Type B pancreatic cell (in vitro differentiated cells): ENCODE data around the gene RPS10. TPM values are rescaled to one million over a fixed set of nuclear protein-coding genes. Genes with fewer than 3 reads are reported as not detected.

ENCODE experiments used
- DNase-seq: peaks from one replicate; pipeline ENCODE4 v3.0.0; 2021; ENCODE audit warnings: mixed read lengths; ENCODE audit not compliant: unreplicated experiment; ENCODE audit errors: extremely low spot score
- H3K27ac Mint-ChIP-seq: 2 replicates; pipeline ENCODE4 v1.8.0; 2021; ENCODE audit warnings: mild to moderate bottlenecking, mixed read lengths
- H3K27me3 Mint-ChIP-seq: 2 replicates; pipeline ENCODE4 v1.8.0; 2021; ENCODE audit warnings: mixed read lengths
- H3K36me3 Mint-ChIP-seq: 2 replicates; pipeline ENCODE4 v1.8.0; 2021; ENCODE audit warnings: mixed read lengths
- H3K4me1 Mint-ChIP-seq: one replicate; pipeline ENCODE4 v1.8.0; 2021; ENCODE audit warnings: mixed read lengths; ENCODE audit not compliant: unreplicated experiment
- H3K4me3 Mint-ChIP-seq: 2 replicates; pipeline ENCODE4 v1.8.0; 2021; ENCODE audit warnings: mild to moderate bottlenecking, mixed read lengths
- H3K9me3 Mint-ChIP-seq: 2 replicates; pipeline ENCODE4 v1.8.0; 2021; ENCODE audit warnings: mixed read lengths
- total RNA-seq: library from RNA; stranded (reverse); gene quantifications from 2 replicates; pipeline ENCODE4 v1.2.1, GENCODE V29; 2021; ENCODE audit warnings: low replicate concordance
- TF ChIP-seq, protein P1 (sequence below): fragments of 200-600 bp; sonication (generic); conservative IDR thresholded peaks from 2 replicates; pipeline ENCODE4 v1.5.0; 2021; ENCODE audit warnings: antibody characterized with exemption, mild to moderate bottlenecking

Gene RPS10
- total RNA-seq, 1 donor from 2014 or later = 1,590 TPM

DNA sequence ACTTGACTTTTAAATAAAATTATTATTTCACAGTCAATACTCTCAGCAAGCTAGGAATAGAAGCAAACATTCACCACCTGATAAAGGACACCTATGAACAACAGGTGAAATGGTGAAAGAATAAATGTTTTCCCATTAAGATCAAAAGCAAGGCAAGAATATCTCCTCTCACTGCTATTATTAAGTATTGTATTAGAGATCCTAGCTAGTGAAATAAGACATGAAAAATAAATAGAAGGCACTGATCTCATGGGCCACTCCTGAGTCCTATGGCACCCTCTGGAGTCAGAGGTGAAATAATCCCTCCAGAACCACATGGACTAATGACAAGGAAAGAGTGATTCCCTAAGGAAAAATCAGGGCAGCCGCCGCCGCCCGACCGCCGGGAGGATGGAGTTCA, 29.4 kb downstream of the RPS10 start:
- TF ChIP-seq, protein P1, sequence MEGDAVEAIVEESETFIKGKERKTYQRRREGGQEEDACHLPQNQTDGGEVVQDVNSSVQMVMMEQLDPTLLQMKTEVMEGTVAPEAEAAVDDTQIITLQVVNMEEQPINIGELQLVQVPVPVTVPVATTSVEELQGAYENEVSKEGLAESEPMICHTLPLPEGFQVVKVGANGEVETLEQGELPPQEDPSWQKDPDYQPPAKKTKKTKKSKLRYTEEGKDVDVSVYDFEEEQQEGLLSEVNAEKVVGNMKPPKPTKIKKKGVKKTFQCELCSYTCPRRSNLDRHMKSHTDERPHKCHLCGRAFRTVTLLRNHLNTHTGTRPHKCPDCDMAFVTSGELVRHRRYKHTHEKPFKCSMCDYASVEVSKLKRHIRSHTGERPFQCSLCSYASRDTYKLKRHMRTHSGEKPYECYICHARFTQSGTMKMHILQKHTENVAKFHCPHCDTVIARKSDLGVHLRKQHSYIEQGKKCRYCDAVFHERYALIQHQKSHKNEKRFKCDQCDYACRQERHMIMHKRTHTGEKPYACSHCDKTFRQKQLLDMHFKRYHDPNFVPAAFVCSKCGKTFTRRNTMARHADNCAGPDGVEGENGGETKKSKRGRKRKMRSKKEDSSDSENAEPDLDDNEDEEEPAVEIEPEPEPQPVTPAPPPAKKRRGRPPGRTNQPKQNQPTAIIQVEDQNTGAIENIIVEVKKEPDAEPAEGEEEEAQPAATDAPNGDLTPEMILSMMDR = no peak
- H3K27ac Mint-ChIP-seq = no peak overlapping the region
- no peaks in the 10 kb centered on the region for H3K27me3 Mint-ChIP-seq
- DNase-seq = no peak
- H3K9me3 Mint-ChIP-seq = no peaks in the 10 kb centered on the region
- H3K36me3 Mint-ChIP-seq = no peaks in the 10 kb centered on the region
- no peak overlapping the region for H3K4me3 Mint-ChIP-seq
- peaks cover 13% of the 10 kb centered on the region for H3K4me1 Mint-ChIP-seq

DNA sequence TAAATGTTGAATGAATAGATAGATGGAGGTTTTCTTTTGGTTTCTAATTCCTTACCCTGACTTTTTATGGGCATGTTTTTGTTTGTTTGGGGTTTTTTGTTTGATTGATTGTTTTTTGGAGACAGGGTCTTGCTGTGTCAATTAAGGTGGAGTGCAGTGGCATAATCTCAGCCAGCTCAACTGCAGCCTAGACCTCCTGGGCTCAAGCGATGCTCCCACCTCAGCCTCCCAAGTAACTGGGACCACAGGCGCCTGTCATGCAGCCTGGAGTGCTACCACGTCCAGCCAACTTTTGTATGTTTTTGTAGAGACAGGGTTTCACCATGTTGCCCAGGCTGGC, 31.9 kb downstream of the RPS10 start:
- Mint-ChIP-seq H3K27ac (peak overlapping the region; percentile 43), H3K4me1 (peaks cover 18% of the 10 kb centered on the region), H3K4me3 (peak overlapping the region; percentile 77), H3K36me3 (no peaks in the 10 kb centered on the region), H3K27me3 (no peaks in the 10 kb centered on the region), H3K9me3 (no peaks in the 10 kb centered on the region)
- TF ChIP-seq, protein P1 = no peak
- no peak for DNase-seq

DNA sequence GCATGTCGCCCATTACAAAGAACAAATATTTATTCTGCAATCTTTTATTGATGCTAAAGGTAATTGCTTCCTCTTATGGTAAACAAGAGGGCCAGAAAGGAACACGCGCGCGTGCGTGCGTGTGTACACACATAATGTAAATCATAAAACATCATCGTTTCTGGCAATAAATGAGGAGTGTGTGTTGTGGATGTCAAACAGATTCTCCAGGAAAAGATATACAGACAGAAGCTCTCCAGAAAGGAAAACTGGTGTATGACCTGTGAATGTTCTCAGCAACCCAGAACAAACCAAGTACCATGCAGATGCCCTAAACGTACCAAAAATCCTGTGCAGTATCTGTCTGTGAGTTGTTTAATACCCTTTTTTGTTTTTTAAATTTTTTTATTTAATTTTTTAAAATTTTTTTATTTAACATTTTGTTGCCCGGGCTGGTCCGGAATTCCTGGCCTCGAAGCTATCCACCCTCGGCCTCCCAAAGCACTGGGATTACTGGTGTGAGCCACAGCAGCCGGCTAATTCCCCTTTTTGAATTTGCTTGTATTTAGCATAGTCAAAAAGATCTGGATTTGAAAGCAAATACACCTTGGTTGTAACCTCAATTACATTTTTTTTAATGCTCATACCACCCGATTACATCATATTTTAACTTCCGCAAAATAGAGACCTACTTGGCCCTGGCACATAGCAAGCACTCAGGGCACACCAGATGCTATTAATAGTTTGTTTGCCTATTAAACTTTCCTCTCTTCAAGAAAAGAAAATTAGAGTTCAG, 32.5 kb downstream of the RPS10 start:
- no peak for DNase-seq
- Mint-ChIP-seq H3K4me3 (peak overlapping the region; percentile 97), H3K27ac (peak overlapping the region; percentile 87), H3K36me3 (no peaks in the 10 kb centered on the region), H3K27me3 (no peaks in the 10 kb centered on the region), H3K9me3 (no peaks in the 10 kb centered on the region), H3K4me1 (peaks cover 22% of the 10 kb centered on the region)
- TF ChIP-seq, protein P1 = no peak

DNA sequence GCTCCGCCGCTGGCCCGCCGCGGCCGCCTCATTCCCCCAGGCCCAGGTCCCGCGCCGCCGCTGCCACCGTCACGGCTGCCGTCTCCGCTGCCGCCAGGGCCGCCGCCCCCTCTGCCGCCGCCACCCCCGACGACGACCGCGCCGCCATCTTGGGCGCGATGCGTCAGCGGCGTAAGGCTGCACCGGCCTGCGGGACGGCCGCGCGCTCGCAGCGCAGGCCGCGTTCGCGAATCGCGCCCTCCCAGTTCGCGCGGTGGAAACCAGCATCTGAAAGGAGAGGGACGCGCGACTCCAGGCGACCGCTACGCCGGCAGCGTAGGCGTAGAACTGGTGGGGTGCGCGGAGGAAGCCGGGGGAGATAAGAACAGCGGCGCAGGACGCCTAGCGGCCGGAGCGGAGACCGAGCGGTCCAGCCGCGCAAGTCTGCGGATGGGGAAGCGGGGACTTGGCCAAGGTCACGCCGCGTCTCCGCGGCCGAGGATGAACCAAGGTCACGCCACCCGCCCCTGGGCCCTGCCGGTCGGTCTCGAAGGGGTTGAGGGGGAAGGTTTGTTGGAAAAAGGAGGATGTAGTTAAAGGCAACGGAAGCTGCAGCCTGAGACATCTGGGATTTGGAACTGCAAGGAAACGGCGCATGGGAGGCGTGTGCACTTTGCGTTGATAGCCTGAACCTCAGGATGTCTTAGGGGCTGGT, 33.2 kb downstream of the RPS10 start, which contains the start of gene NUDT3:
NUDT3 (minus strand) TSS at position 173 of the 694 bp plus-strand sequence. CDS start 307 bp downstream, outside the sequence.
- H3K27ac Mint-ChIP-seq = peak within 1 kb of the TSS; percentile 87
- H3K4me3 Mint-ChIP-seq = peak within 1 kb of the TSS; percentile 97
- H3K36me3 Mint-ChIP-seq = no peaks in the 10 kb centered on the region
- no peaks in the 10 kb centered on the region for H3K27me3 Mint-ChIP-seq
- TF ChIP-seq, protein P1 = peak; percentile 91
- DNase-seq = peak; percentile 98
- H3K9me3 Mint-ChIP-seq = no peaks in the 10 kb centered on the region
- peaks cover 22% of the 10 kb centered on the region for H3K4me1 Mint-ChIP-seq

DNA sequence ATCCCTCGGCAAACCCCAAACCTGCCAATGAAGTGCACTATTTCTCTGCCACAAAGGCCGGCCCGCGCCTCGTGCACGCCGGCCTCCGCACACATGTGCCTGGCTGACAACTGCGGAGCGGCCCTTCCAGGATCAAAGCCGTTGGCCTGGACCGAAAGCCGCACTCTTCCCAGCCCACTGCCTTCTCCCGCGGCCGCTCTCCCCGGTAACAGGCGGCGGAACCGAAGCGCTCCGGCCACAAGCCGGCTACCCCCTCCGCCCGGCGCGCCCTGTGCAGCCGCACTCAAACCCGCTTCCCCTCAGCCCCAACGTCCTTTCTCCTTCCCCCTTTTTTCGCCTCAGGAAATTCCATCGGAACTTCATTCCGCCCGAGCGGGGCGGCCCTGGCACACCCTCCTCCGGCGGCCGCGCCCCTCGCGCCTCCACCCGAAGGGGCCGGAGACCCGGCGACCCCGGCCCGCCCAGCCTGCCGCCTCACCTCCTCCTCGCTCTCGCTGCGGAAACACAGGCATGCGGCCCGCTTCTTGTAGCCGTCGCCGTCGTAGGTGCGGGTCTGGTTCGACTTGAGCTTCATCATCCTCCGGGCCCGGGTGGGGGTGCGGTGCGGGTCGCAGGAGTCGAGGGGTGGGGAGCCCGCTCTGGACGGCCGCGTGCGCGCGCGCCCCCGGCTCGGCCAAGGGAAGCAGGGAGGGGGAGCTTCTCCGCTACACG, 33.9 kb downstream of the RPS10 start:
- H3K27me3 Mint-ChIP-seq = no peaks in the 10 kb centered on the region
- DNase-seq = peak; percentile 81
- H3K4me3 Mint-ChIP-seq = no peak overlapping the region

More for the DNA sequence above, 33.9 kb downstream of the RPS10 start:
- H3K36me3 Mint-ChIP-seq = no peaks in the 10 kb centered on the region
- TF ChIP-seq, protein P1 = no peak
- no peak overlapping the region for H3K27ac Mint-ChIP-seq
- H3K9me3 Mint-ChIP-seq = no peaks in the 10 kb centered on the region
- H3K4me1 Mint-ChIP-seq = peaks cover 22% of the 10 kb centered on the region
